HG02759 (cell line): ENCODE results near the gene PABPC1L.

Experiments
- ATAC-seq: cut with Tn5 transposase; IDR thresholded peaks from one replicate; pipeline ENCODE4 v1.9.1; 2021; ENCODE audit warnings: mild to moderate bottlenecking, moderate library complexity; ENCODE audit not compliant: unreplicated experiment

The PABPC1L gene

GRCh38 chr20:44942264-44942973 lies 32.6 kb downstream of the PABPC1L start:
- ATAC-seq: no peak

- ATAC-seq: no peak
Measured at GRCh38 chr20:44943828-44944227, 34.0 kb downstream of the PABPC1L start.

- no peak for ATAC-seq
Measured at GRCh38 chr20:44945261-44945660, 35.4 kb downstream of the PABPC1L start.

GRCh38 chr20:44946271-44946852 lies 36.5 kb downstream of the PABPC1L start:
- ATAC-seq: no peak

- no peak for ATAC-seq
Measured at GRCh38 chr20:44948107-44948506, 38.2 kb downstream of the PABPC1L start.

- ATAC-seq: no peak
Measured at GRCh38 chr20:44948513-44948912, 38.7 kb downstream of the PABPC1L start.

- no peak for ATAC-seq
Measured at GRCh38 chr20:44950368-44950767, 40.5 kb downstream of the PABPC1L start.

GRCh38 chr20:44952731-44953130 lies 42.9 kb downstream of the PABPC1L start:
- no peak for ATAC-seq

GRCh38 chr20:44954211-44954610 lies 44.4 kb downstream of the PABPC1L start:
- no peak for ATAC-seq

GRCh38 chr20:44955270-44955669 lies 45.4 kb downstream of the PABPC1L start:
- ATAC-seq: no peak

GRCh38 chr20:44956410-44956809 lies 46.5 kb downstream of the PABPC1L start:
- no peak for ATAC-seq

GRCh38 chr20:44958276-44958675 lies 48.4 kb downstream of the PABPC1L start:
- ATAC-seq: no peak

- ATAC-seq: no peak
Measured at GRCh38 chr20:44959082-44959637, 49.3 kb downstream of the PABPC1L start.

- ATAC-seq: peak; percentile 14
Measured at GRCh38 chr20:44959638-44960102, 49.8 kb downstream of the PABPC1L start.

GRCh38 chr20:44960103-44960852 lies 50.4 kb downstream of the PABPC1L start, which contains the start of gene TOMM34:
Gene TOMM34 (minus strand): TSS chr20:44960397. CDS start chr20:44960333, 64 bp downstream.
- peak; percentile 95 for ATAC-seq

- ATAC-seq: no peak
Measured at GRCh38 chr20:44961011-44961869, 51.4 kb downstream of the PABPC1L start.

GRCh38 chr20:44961870-44962267 lies 52.0 kb downstream of the PABPC1L start:
- ATAC-seq: no peak

GRCh38 chr20:44962483-44962882 lies 52.6 kb downstream of the PABPC1L start:
- no peak for ATAC-seq

GRCh38 chr20:44963325-44964215 lies 53.7 kb downstream of the PABPC1L start:
- no peak for ATAC-seq

GRCh38 chr20:44965651-44966029 lies 55.8 kb downstream of the PABPC1L start:
- no peak for ATAC-seq
